H1 (cell line): Measurements from ENCODE around the gene HMCN1. TPM values are rescaled to one million over a fixed set of nuclear protein-coding genes. Genes with fewer than 3 reads are reported as not detected.

ENCODE experiments used
- CTCF ChIA-PET: fragments of 300-600 bp; sonication (Branson Sonifier 250); formaldehyde crosslinking; loops from one replicate; lab custom pipeline; 2021; ENCODE audit not compliant: partially characterized antibody; lab: Charles Lee
- POLR2A ChIA-PET: fragments of 300-600 bp; sonication (Branson Sonifier 250); formaldehyde crosslinking; loops from one replicate; lab custom pipeline; 2021; ENCODE audit warnings: inconsistent platforms; ENCODE audit not compliant: partially characterized antibody; lab: Charles Lee
- DNase-seq, 2 experiments: peaks; one replicate each; pipeline versions ENCODE4 v3.0.0 to v3.0.0-alpha.2; 2010 to 2022; ENCODE audit warnings: low spot score in 2 of 2, low read depth in 1 of 2, mixed read lengths in 1 of 2
- FAIRE-seq: peaks from 2 replicates; lab custom pipeline; 2011; peaks lifted over from hg19 to GRCh38; lab: Jason Lieb, UNC
- H2AFZ ChIP-seq: 2 replicates; pipeline ENCODE4 v1.8.1; 2012; ENCODE audit warnings: low read length, inconsistent platforms
- H2AK5ac ChIP-seq: 2 replicates; pipeline ENCODE4 v1.6.1; 2013; ENCODE audit warnings: low read depth, low read length
- H2BK120ac ChIP-seq: replicated peaks from 2 replicates; pipeline ENCODE3; 2013; ENCODE audit warnings: low read depth, low read length, inconsistent platforms
- H2BK12ac ChIP-seq: 2 replicates; pipeline ENCODE4 v1.6.1; 2013; ENCODE audit warnings: low read depth, low read length
- H2BK15ac ChIP-seq: 2 replicates; pipeline ENCODE4 v1.6.1; 2013; ENCODE audit warnings: low read length
- H2BK20ac ChIP-seq: 2 replicates; pipeline ENCODE4 v1.6.1; 2013; ENCODE audit warnings: low read length
- H2BK5ac ChIP-seq: 2 replicates; pipeline ENCODE4 v1.6.1; 2013; ENCODE audit warnings: low read depth, low read length
- H3K14ac ChIP-seq: 2 replicates; pipeline ENCODE4 v1.6.1; 2013; ENCODE audit warnings: inconsistent platforms; ENCODE audit not compliant: insufficient read length
- H3K18ac ChIP-seq: 2 replicates; pipeline ENCODE4 v1.6.1; 2013; ENCODE audit warnings: low read length; ENCODE audit errors: extremely low read depth
- H3K23ac ChIP-seq: 2 replicates; pipeline ENCODE4 v1.6.1; 2013; ENCODE audit warnings: inconsistent platforms; ENCODE audit not compliant: insufficient read length
- H3K23me2 ChIP-seq: 2 replicates; pipeline ENCODE4 v1.6.1; 2013; ENCODE audit warnings: low read depth, low read length
- H3K27ac ChIP-seq: 2 replicates; pipeline ENCODE4 v1.6.1; 2011; ENCODE audit warnings: low read depth, low read length, inconsistent platforms
- H3K27me3 ChIP-seq, 4 experiments: replicated peaks in 1 of 4; 1 replicate in 1 of 4; 2 replicates in 3 of 4; pipeline versions ENCODE4 v1.6.1 to v1.8.1; 2011 to 2013; ENCODE audit warnings: low read length in 3 of 4, mild to moderate bottlenecking in 3 of 4, inconsistent platforms in 2 of 4, mixed read lengths in 2 of 4, moderate library complexity in 1 of 4; ENCODE audit not compliant: control insufficient read depth in 3 of 4, insufficient read depth in 3 of 4; ENCODE audit errors: extremely low read depth in 1 of 4
- H3K36me3 ChIP-seq, 4 experiments: 2 replicates each; pipeline versions ENCODE4 v1.6.1 to v1.8.1; 2011 to 2013; ENCODE audit warnings: mild to moderate bottlenecking in 4 of 4, low read length in 3 of 4, moderate library complexity in 2 of 4, control low read depth in 1 of 4, inconsistent platforms in 1 of 4; ENCODE audit not compliant: insufficient read depth in 4 of 4, control insufficient read depth in 2 of 4
- H3K4ac ChIP-seq: replicated peaks from 2 replicates; pipeline ENCODE3; 2013; ENCODE audit warnings: low read length, low read depth, mixed read lengths, inconsistent platforms; ENCODE audit not compliant: insufficient read length
- H3K4me1 ChIP-seq, 4 experiments: replicated peaks in 1 of 4; 1 replicate in 1 of 4; 2 replicates in 3 of 4; pipeline versions ENCODE4 v1.6.1 to v1.8.1; 2011 to 2013; ENCODE audit warnings: low read length in 3 of 4, inconsistent platforms in 2 of 4, mixed read lengths in 1 of 4; ENCODE audit not compliant: insufficient read depth in 4 of 4, control insufficient read depth in 3 of 4
- H3K4me2 ChIP-seq, 2 experiments: 2 replicates each; pipeline versions ENCODE4 v1.6.1 to v1.8.1; 2011 to 2013; ENCODE audit warnings: low read depth in 2 of 2, low read length in 2 of 2, control low read depth in 1 of 2, inconsistent platforms in 1 of 2, mild to moderate bottlenecking in 1 of 2; ENCODE audit not compliant: insufficient read depth in 1 of 2
- H3K4me3 ChIP-seq, 4 experiments: fragments of 200-600, 300-600 bp in 1 of 4; sonication (generic), shearing (Covaris generic), sonication (Bioruptor Twin) in 1 of 4; 2 replicates each; pipeline versions ENCODE4 v1.5.1 to v1.8.1; 2011 to 2016; ENCODE audit warnings: low read length in 4 of 4, low read depth in 3 of 4, control low read depth in 2 of 4, inconsistent platforms in 2 of 4, mild to moderate bottlenecking in 2 of 4, mixed read lengths in 1 of 4, moderate library complexity in 1 of 4; ENCODE audit not compliant: insufficient read depth in 2 of 4; ENCODE audit errors: extremely low read depth in 1 of 4
- H3K56ac ChIP-seq: replicated peaks from 2 replicates; pipeline ENCODE3; 2013; ENCODE audit warnings: low read depth, mild to moderate bottlenecking, mixed read lengths, low read length, inconsistent platforms; ENCODE audit not compliant: insufficient read length
- H3K79me1 ChIP-seq: 2 replicates; pipeline ENCODE4 v1.6.1; 2013; ENCODE audit warnings: low read depth, low read length, control low read depth
- H3K79me2 ChIP-seq, 2 experiments: 2 replicates each; pipeline versions ENCODE4 v1.6.1 to v1.8.1; 2012 to 2013; ENCODE audit warnings: low read length in 2 of 2, mild to moderate bottlenecking in 2 of 2, inconsistent platforms in 1 of 2; ENCODE audit not compliant: insufficient read depth in 2 of 2, control insufficient read depth in 1 of 2
- H3K9ac ChIP-seq, 4 experiments: replicated peaks in 1 of 4; 1 replicate in 1 of 4; 2 replicates in 3 of 4; pipeline versions ENCODE4 v1.6.1 to v1.8.1; 2011 to 2013; ENCODE audit warnings: low read depth in 3 of 4, low read length in 3 of 4, control low read depth in 2 of 4, mild to moderate bottlenecking in 2 of 4, moderate library complexity in 2 of 4, inconsistent platforms in 1 of 4; ENCODE audit errors: extremely low read depth in 1 of 4
- H3K9me3 ChIP-seq, 2 experiments: 2 replicates each; pipeline versions ENCODE4 v1.6.1 to v1.8.1; 2012 to 2013; ENCODE audit warnings: mild to moderate bottlenecking in 2 of 2, moderate library complexity in 2 of 2, control low read depth in 1 of 2, inconsistent platforms in 1 of 2, low read depth in 1 of 2, low read length in 1 of 2, mixed read lengths in 1 of 2; ENCODE audit not compliant: insufficient read depth in 2 of 2
- H4K20me1 ChIP-seq, 2 experiments: replicated peaks in 1 of 2; 2 replicates each; pipeline versions ENCODE3 to v1.8.1; 2011 to 2013; ENCODE audit warnings: inconsistent platforms in 2 of 2, low read length in 2 of 2, mild to moderate bottlenecking in 1 of 2; ENCODE audit not compliant: insufficient read depth in 2 of 2, control insufficient read depth in 1 of 2
- H4K5ac ChIP-seq: 2 replicates; pipeline ENCODE4 v1.6.1; 2013; ENCODE audit warnings: low read length, low read depth, mixed read lengths, inconsistent platforms; ENCODE audit not compliant: insufficient read length
- H4K8ac ChIP-seq: 2 replicates; pipeline ENCODE4 v1.8.0; 2013; ENCODE audit warnings: mild to moderate bottlenecking, moderate library complexity, low read length, inconsistent platforms; ENCODE audit not compliant: insufficient read depth; ENCODE audit errors: extremely low read depth
- H4K91ac ChIP-seq: replicated peaks from 2 replicates; pipeline ENCODE3; 2013; ENCODE audit warnings: low read length, mixed read lengths, inconsistent platforms; ENCODE audit not compliant: insufficient read length
- SRF ChIP-seq: IDR thresholded peaks from 2 replicates; pipeline ENCODE4 v1.6.1; 2011; ENCODE audit warnings: mild to moderate bottlenecking, low read depth, low read length, moderate library complexity
- SUZ12 ChIP-seq: fragments of 200-600 bp; sonication (generic); IDR thresholded peaks from 2 replicates; pipeline ENCODE4 v1.6.1; 2012; ENCODE audit warnings: mild to moderate bottlenecking, inconsistent platforms, low read length, moderate library complexity, mixed read lengths
- WGBS, 2 experiments: shearing (Covaris generic) in 1 of 2; methylation state at CpG; one replicate each; pipeline versions ENCODE4 v1.1.6 to v1.1.7; 2013 to 2015; ENCODE audit warnings: low lambda C conversion rate in 2 of 2, mixed read lengths in 2 of 2, inconsistent platforms in 1 of 2, low coverage in 1 of 2, missing lambda C conversion rate in 1 of 2; ENCODE audit not compliant: insufficient replicate concordance in 2 of 2, insufficient coverage in 1 of 2, insufficient read length in 1 of 2; ENCODE audit errors: extremely low coverage in 1 of 2, missing lambda C conversion rate in 1 of 2; 5-methylcytosine and 5-hydroxymethylcytosine counted together
- polyA plus RNA-seq, 7 experiments: library from polyadenylated mRNA; depleted of rRNA in 3 of 7; stranded (reverse) in 5 of 7; unstranded in 2 of 7; fragments of >200 nt in 5 of 7; fragments of 200-250 nt in 2 of 7; gene quantifications; 1 replicate in 5 of 7; 2 replicates in 1 of 7; 4 replicates in 1 of 7; pipeline versions ENCODE4 v1.2.1 to v1.2.3, GENCODE V29; 2011 to 2013; ENCODE audit warnings: missing spikeins in 2 of 7, mixed read lengths in 2 of 7
- total RNA-seq: library from RNA; stranded (reverse); fragmentation: NEBNext Ultra II Directional; extraction: Animal tissue kit (Norgen Biotek cat#: 25700); gene quantifications from 2 replicates; pipeline ENCODE4 v1.2.1, GENCODE V29; 2021

The HMCN1 gene
- total and polyA plus RNA-seq, 2 of the 8 experiments (the other 6 are each of a cell fraction or from before 2014, with no cell fraction given), result 13.8 to 14.6 TPM

GRCh38 chr1:186086583-186086982 is 352.4 kb downstream of the HMCN1 start:
- H3K4me3 ChIP-seq, result no peak overlapping the region
- H2BK120ac ChIP-seq, result no peak overlapping the region
- no peak overlapping the region for H3K9ac ChIP-seq
- 90% methylated on average over 3 of the region's 3 CpGs; no CpG with 5 or more reads in 1 of the 2 experiments for WGBS, 2 experiments
- no peak overlapping the region for H4K5ac ChIP-seq
- no peak for DNase-seq
- H2BK15ac ChIP-seq, result no peak overlapping the region
- H3K4me1 ChIP-seq, result no peaks in the 10 kb centered on the region
- H4K20me1 ChIP-seq, result peaks cover 0 to 2% of the 10 kb centered on the region in 2 experiments
- H2AFZ ChIP-seq, result no peak overlapping the region
- FAIRE-seq, result no peak
- POLR2A ChIA-PET, result no interaction called here
- no peaks in the 10 kb centered on the region for H3K23me2 ChIP-seq
- no peak overlapping the region for H3K56ac ChIP-seq
- no peak overlapping the region for H2AK5ac ChIP-seq
- no peak overlapping the region for H3K4ac ChIP-seq
- H3K14ac ChIP-seq, result no peak overlapping the region
- H3K9me3 ChIP-seq, result no peaks in the 10 kb centered on the region
- no peaks in the 10 kb centered on the region for H3K79me2 ChIP-seq
- H4K91ac ChIP-seq, result no peak overlapping the region
- no peak overlapping the region for H3K4me2 ChIP-seq
- CTCF ChIA-PET, result interaction anchor here (1.4 kb wide), 1 partner anchor 273 kb away, joined by 4 read pairs; no protein-coding TSS in a partner anchor
- no peak overlapping the region for H2BK20ac ChIP-seq
- H3K18ac ChIP-seq, result no peak overlapping the region
- no peaks in the 10 kb centered on the region for H3K79me1 ChIP-seq
- H3K23ac ChIP-seq, result no peak overlapping the region
- H3K27ac ChIP-seq, result no peak overlapping the region
- H4K8ac ChIP-seq, result no peak overlapping the region
- H3K27me3 ChIP-seq, result no peaks in the 10 kb centered on the region
- H2BK12ac ChIP-seq, result no peak overlapping the region
- H2BK5ac ChIP-seq, result no peak overlapping the region
- no peaks in the 10 kb centered on the region for H3K36me3 ChIP-seq
- TF ChIP-seq SRF (no peak), SUZ12 (no peak)
